Hematopoietic multipotent progenitor cell treated with erythropoietin and hydrocortisone succinate and interleukin-3 and kit ligand, for 6 days (in vitro differentiated cells): ENCODE data around the gene GCK.

Experiments used
- DNase-seq: peaks from one replicate; pipeline ENCODE4 v3.0.0-alpha.2; 2015

GCK gene

DNA sequence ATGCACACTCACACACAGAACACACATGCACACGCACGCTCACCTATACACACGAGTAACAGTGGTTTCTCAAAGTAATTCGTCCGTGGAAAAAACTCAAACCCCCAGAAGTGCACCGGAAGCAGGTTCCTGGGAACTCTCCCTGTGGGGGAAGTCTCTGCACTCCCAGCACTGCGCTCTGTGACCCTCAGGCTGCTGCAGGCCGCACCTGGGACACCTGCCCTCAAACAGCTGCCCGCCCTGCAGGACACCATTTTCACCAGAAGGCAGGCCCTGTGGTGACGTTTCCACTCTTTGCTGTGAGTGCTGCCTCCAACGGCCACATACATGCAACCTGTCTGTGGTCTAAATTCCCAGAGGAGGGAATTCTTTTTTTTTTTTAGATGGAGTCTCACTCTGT is 32.8 kb upstream of the GCK start:
- no peak for DNase-seq

DNA sequence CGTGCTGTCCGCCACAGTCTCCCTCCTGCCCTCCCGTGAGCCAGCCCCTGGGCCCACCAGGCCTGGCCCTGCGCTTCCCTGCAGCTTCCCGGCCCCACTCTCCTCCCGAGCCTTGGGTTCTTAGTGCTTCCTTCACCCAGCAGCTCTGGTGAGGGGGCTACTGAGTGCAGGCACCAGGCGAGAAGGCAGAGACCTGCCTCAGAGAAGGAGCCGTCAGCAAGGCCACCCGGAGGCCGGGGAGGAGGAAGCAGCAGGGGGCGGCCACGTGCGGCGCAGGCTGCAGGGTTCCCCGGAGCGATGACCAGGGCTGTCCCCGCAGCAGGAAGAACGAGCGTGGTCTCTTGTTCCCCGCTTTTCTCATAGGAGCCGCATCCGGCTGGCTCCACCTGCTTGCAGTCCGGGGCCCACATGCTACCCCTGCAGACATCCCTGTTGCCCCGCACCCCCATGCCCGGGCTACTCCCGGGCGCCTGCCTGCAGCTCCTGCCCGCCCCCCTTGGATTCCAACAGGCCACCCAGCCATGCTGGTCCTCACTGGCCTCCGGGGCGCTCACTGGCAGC is 32.1 kb upstream of the GCK start:
- no peak for DNase-seq

DNA sequence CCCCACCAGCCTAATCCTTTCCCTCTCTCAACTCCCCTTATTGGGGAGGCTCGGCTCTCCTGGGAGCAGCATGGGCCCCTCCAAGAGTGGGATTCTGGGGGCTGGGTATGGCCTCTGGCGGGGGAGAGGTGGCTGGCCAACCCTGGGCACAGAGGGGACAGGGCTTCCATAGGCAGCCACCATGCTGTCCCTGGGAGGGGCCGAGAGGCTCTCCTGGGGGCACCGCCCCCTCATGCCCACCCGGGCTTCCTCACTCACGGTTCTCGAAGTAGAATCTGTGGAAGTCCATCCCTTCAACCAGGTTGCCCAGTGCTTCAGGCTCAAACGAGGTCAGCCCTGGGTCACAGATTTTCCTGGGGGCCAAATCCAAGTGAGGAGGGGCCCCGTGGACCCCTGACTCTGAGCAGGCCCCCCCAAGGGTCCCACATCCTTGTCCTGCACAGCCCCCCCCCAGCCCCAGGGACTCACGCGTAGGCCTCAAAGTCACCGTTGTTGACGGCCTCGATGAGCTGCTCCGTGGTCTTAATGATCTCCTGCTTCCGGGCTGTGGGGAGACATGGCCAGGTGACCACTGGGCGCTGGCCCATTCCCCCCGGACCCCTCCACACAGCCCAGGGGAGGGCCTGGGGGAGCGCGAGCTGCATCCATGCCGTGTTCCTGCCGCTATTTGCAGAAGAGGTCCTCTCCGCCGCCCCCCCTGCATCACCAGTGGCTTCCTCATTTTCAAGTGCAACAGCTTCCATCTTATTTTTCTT is 31.3 kb upstream of the GCK start:
- DNase-seq: no peak

GRCh38 chr7:44220046-44220357 is 30.8 kb upstream of the GCK start:
- DNase-seq: no peak

GRCh38 chr7:44219371-44220045 is 30.3 kb upstream of the GCK start:
- DNase-seq: no peak

DNA sequence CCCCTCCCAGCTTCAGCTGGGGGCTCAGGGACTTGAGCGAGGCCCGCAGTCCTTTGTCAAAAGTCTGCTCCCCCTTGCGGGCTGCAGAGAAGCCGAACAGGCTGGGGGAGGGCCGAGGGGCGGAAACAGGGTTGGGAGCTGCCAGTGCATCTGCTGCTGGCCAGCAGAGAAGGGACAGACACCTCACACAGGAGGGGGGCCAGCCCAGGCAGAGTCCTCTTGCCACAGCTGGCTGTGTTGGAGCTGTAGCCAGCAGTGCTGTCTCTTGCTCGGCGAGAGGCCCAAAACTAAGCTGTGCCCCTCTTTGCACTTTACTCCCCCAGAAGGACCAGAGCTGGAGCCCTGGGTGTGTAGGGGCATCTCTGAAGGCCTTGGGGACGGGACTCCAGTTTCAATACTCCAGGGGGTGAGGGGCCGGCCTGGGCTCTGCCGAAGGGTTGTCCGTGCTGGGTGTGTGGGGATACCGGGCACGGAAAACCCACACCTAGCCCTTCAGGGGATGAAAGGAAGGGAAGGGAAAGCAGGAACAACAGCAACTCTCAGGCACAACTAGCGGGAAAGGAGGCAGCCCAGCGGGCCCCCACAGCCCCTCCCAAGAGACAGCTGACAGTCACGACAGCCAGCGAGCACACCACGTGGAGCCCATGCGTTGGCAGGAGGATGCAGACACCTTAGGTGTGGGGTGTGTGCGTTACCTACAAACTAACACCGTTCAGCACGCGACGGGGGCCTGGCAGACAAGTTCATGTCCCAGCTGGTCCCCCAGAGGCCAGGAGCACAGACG is 29.4 kb upstream of the GCK start:
- DNase-seq: no peak

GRCh38 chr7:44217852-44218402 is 28.7 kb upstream of the GCK start:
- no peak for DNase-seq

GRCh38 chr7:44217223-44217714 is 28.0 kb upstream of the GCK start:
- DNase-seq: no peak

DNA sequence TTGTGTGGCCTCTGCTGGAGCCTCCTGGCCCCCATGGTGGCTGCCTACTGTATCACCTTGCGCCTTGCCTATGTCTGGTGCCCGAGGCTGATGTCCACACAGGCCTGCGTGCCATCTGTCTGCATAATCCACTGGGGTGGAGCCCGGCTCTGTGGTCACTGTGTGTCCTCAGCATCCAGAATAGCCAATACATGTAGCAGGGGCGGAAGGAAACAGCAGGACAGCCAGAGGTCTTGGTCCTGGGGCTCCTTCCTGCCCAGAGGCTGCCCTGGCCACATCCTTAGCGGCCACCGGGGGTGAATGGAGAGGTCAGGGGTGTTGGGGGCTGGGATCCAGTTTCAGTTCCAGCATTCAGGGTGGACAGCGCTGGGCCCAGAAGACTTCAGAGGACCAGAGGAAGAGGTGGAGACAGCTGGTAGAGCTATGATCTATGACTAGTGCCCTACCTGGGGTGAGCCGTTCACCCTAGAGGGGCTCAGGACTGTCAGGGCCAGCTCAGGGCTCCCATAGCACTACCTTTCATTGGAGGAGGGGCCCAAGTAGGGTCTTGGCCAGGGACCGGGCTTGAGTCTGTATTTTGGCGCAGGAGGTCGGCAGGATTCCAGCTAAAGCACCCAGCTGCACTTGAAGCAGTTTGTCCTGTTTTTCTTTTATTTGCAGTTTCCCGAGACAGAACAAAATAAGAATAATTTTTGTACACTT is 27.4 kb upstream of the GCK start:
- no peak for DNase-seq

- DNase-seq: no peak
These were observed 26.8 kb upstream of the GCK start for GRCh38 chr7:44216019-44216418.

GRCh38 chr7:44215531-44215930 is 26.3 kb upstream of the GCK start:
- no peak for DNase-seq

DNA sequence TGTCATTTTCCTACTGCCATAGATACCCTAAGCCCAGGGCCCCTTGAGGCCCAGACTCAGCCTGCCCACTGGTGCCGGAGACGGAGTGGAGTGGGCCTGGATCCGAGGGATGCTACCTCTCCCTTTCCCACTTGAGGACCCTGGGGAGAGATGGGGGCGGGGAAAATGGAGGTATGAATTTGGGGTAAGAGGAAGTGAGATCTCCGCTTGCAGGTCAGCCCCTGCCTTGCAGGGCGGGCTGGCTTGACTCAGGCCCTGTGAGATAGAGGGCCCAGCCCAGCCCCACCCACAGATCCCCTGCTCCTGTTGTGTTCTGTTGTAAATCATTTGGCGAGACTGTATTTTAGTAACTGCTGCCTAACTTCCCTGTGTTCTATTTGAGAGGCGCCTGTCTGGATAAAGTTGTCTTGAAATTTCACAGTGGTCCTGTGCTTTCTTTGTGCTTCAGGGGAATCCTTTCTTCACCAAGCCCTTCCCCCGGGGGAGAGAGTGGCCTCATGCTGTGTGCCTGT is 24.7 kb upstream of the GCK start:
- DNase-seq: peak; percentile 54

DNA sequence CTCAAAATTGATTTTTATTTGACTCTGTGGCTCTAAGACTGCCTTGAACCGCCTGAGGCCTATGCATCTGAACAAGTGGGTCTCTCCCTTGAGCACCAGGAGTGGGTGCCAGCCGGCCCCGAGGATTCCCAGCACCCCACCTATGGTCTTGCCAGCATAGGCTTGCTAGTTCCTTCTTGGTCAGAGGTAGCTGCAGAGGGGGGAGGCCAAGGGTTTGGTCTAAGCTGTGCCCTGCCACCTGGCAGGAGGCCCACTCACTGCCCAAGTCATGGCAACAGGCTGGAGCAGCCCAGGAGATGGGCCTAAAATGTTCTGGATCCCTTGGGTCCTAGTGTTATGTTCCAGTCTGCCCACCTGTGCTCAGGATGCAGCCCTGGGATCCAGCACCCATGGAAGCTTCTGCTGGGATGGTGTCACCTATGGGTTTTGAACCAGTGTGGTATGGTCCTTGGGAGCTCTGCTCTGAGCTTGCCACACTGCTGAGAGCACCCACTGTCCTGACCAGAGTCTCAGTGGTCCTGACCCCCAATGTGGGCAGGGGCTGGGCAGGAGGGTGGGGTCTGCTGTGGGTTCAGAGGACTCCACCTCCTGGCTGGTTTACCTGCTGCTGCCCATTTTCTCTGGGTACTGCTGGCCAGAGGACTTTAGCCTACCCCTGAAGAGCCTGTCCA is 24.1 kb upstream of the GCK start:
- no peak for DNase-seq

DNA sequence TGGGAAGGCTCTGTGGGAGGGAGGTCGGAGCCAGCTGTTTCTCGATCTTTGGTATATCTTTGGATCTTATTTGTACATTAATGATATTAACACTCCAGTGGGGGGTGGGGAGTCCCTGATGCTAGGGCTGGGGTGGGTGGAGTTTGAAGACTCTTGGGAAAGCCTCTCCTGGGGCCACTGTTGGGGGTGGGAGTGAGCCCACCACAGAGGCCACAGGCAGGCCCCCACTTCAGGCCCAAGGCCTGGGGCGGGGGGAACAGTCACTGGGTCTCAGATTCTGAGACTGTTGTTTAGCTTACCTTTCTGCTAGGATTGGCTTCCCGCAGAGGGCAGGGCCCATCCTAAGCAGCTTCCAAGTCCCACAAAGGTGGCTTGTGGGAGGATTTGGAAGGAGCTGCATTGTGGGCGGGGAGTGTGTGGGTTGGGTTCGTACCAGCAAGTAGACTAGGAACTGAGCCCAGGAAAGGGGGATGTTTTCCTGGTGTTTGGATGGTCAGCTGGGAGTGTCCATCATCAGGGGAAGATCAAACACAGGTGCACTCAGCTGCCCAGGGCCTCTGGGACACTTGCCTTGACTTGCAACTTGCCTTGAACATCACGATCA is 23.4 kb upstream of the GCK start:
- DNase-seq: no peak

DNA sequence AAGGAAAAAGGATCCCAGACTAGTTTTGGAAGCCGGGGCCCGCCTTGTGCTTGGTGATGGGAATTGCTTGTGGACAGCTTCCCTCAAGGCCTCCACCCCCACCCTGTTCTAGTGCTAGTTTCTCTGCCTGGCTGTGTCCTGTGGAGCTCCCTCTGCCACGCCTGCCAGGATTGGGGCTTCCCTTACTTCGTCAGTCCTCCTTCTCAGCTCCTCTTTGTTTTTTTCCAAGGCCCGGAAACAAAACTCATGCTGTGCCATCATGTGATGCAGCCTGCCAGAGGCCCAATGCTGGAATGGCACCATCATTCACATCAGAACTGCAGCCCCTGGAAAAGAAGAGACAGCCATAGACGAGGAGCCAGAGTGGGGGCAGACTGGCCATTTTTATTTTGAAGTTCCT is 22.8 kb upstream of the GCK start:
- DNase-seq: no peak

- no peak for DNase-seq
These were observed 22.0 kb upstream of the GCK start for GRCh38 chr7:44211126-44211675.

- no peak for DNase-seq
These were observed 20.9 kb upstream of the GCK start for GRCh38 chr7:44210107-44210506.

DNA sequence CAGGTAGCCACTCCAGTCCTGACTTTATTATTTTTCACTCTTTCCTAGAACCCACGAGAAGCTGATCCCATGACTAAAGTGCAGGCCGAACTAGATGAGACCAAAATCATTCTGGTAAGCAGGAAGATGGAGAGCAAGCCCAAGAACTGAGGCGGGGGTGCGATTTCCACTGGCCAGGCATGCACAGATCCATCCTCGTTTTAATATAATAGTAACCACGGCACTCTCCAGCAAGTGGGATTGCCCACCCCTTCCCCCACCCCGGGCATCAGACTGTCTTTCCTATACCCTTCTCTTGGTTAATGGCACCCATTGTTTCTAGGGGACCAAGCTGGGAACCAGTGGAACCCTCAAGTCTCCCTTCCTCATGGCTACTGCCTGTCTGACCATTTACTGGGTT is 18.8 kb upstream of the GCK start:
- DNase-seq: no peak

DNA sequence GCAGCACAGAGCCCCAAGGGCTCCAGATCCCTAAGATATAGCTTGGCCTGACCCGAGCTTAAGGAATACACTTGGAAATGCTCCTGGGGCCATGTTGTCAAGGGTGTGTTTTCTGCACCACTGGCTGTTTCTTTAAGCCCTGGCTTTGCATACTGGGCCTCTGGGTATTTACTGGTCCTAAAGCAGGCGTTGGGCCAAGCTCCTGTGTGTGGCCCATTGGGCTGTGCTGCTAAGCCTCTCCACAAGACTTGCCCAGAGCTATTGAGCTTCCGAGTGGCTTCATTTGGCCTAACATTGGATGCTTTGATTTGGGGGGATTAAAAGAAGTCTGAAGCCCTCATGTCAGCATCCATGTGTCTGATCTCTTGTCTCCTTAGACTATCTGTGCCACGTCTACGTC is 16.8 kb upstream of the GCK start:
- DNase-seq: no peak

- no peak for DNase-seq
These were observed 12.6 kb upstream of the GCK start for GRCh38 chr7:44201813-44202212.
